ENCODE data around the gene FKBP5. TPM values are rescaled to one million over a fixed set of nuclear protein-coding genes. Genes with fewer than 3 reads are reported as not detected.
"Not testable (repeated sequence)": the region's sequence is repeated elsewhere in the genome, so short reads cannot be mapped to it uniquely, and the experiment has no call there.

Gene FKBP5
- total and polyA plus RNA-seq, 9 of the 15 experiments (the other 6 are each of a cell fraction or from before 2014, with no cell fraction given): 32.7 to 151 (median 75.0) TPM

GRCh38 chr6:35573495-35574110 is 115.1 kb downstream of the FKBP5 start:
- 82% methylated on average over 3 of the region's 3 CpGs for WGBS (ENCODE audit: insufficient coverage, low coverage, missing lambda C conversion rate)

DNA sequence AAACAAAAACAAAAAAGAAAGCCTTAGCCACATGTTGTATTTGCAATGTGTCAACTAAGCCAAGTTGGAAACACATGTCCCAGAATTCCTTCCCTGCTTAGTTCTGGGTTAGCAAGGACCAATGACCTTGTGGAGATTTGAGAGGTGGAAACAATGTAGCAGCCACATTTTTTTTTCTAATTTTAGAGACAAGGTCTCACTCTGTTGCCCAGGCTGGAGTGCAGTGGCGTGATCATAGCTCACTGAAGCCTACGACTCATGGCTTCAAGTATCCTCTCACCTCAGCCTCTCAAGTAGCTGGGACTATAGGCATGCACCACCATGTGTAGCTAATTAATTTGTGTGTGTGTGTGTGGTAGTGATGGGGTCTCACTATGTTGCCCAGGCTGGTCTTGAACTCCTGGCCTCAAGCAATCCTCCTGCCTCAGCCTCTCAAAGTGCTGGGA is 117.8 kb downstream of the FKBP5 start:
- ATAC-seq; H3K9me3 ChIP-seq (replicated peaks; ENCODE audit: control insufficient read depth, insufficient read depth, low read depth, low read length); H3K4me1 ChIP-seq (replicated peaks in 1 of 2; ENCODE audit: control insufficient read depth in 2 of 2, insufficient read depth in 2 of 2, low read length in 2 of 2); H4K20me1 ChIP-seq (replicated peaks; ENCODE audit: control insufficient read depth, insufficient read depth, low read length); H3K4me2 ChIP-seq (ENCODE audit: insufficient read depth, low read length); H3K9ac ChIP-seq (ENCODE audit: insufficient read depth in 1 of 2, low read depth in 2 of 2, low read length in 2 of 2); DNase-seq (ENCODE audit: extremely low read depth in 1 of 4, low spot score in 3 of 4); FAIRE-seq; H3K4me3 ChIP-seq; BruUV-seq (replicated peaks); H2AFZ ChIP-seq (ENCODE audit: low read depth, low read length); intact Hi-C loops (cut with micrococcal nuclease); in situ Hi-C loops (cut with MboI); H3K79me2 ChIP-seq (ENCODE audit: control insufficient read depth, insufficient read depth, low read length); H3K27ac ChIP-seq (ENCODE audit: extremely low read depth, low read depth, low read length); H3K27me3 ChIP-seq (ENCODE audit: control insufficient read depth in 2 of 2, insufficient read depth in 2 of 2, low read length in 2 of 2); H3K9me1 ChIP-seq (ENCODE audit: control insufficient read depth, insufficient read depth, low read length): not testable (repeated sequence)
- WGBS (ENCODE audit: insufficient coverage, low coverage, missing lambda C conversion rate): 94% methylated on average over 2 of the region's 2 CpGs
- CTCF ChIA-PET (ENCODE audit: low intra/inter-chr PET ratio): interaction anchor here (0.6 kb wide), 1 partner anchor 30 kb away, joined by 4 read pairs; no protein-coding TSS in a partner anchor
- peak; percentile 59; the same call in 1 of the 2 replicates for TF ChIP-seq SUPT5H (IDR thresholded peaks at IDR 0.05)
- TF ChIP-seq POLR2A (conservative IDR thresholded peaks at IDR 0.05): peak; percentile 55; the same call in 1 of the 2 replicates
- TF ChIP-seq ZNF121 (CRISPR knock-in tag; conservative IDR thresholded peaks at IDR 0.05): peak; percentile 71
- POLR2A ChIA-PET: interaction anchor here (0.6 to 1.1 kb wide), 4 partner anchors 9 to 492 kb away, joined by 3 to 5 read pairs (median 4); no protein-coding TSS in a partner anchor
- H3K36me3 ChIP-seq (ENCODE audit: control insufficient read depth, insufficient read depth, low read length): peaks cover 31% of the 10 kb centered on the region; the same call in 2 of the 3 replicates

More at GRCh38 chr6:35573495-35574110, 115.1 kb downstream of the FKBP5 start:
- H3K27ac ChIP-seq (ENCODE audit: extremely low read depth, low read depth, low read length): no peak overlapping the region
- no peak for FAIRE-seq
- no peaks in the 10 kb centered on the region for H3K9me3 ChIP-seq (replicated peaks; ENCODE audit: control insufficient read depth, insufficient read depth, low read depth, low read length)
- H3K4me3 ChIP-seq: no peak overlapping the region
- CTCF ChIA-PET (ENCODE audit: low intra/inter-chr PET ratio): interaction anchor here (0.6 kb wide), 1 partner anchor 276 kb away, joined by 3 read pairs; no protein-coding TSS in a partner anchor
- no peak for DNase-seq (ENCODE audit: extremely low read depth in 1 of 4, low spot score in 3 of 4)
- no peaks in the 10 kb centered on the region for H3K9me1 ChIP-seq (ENCODE audit: control insufficient read depth, insufficient read depth, low read length)
- H3K79me2 ChIP-seq (ENCODE audit: control insufficient read depth, insufficient read depth, low read length): no peaks in the 10 kb centered on the region
- H3K36me3 ChIP-seq (ENCODE audit: control insufficient read depth, insufficient read depth, low read length): peaks cover 54% of the 10 kb centered on the region; the same call in 2 of the 3 replicates
- in situ Hi-C loops (cut with MboI) (no loop called here), intact Hi-C loops (cut with micrococcal nuclease) (no loop called here)
- H3K9ac ChIP-seq (ENCODE audit: insufficient read depth in 1 of 2, low read depth in 2 of 2, low read length in 2 of 2): no peak overlapping the region
- no peaks in the 10 kb centered on the region; a peak in 1 of 5 replicates for H3K4me1 ChIP-seq (replicated peaks in 1 of 2; ENCODE audit: control insufficient read depth in 2 of 2, insufficient read depth in 2 of 2, low read length in 2 of 2)
- TSS peak; percentile 53 for BruUV-seq (replicated peaks)
- H3K27me3 ChIP-seq (ENCODE audit: control insufficient read depth in 2 of 2, insufficient read depth in 2 of 2, low read length in 2 of 2): no peaks in the 10 kb centered on the region
- H4K20me1 ChIP-seq (replicated peaks; ENCODE audit: control insufficient read depth, insufficient read depth, low read length): no peaks in the 10 kb centered on the region
- TF ChIP-seq C11orf30 (IDR thresholded peaks at IDR 0.05; ENCODE audit: low read depth) (peak; percentile 35; the same call in 1 of the 2 replicates), MAFF (IDR thresholded peaks at IDR 0.05; ENCODE audit: low read length) (peak; percentile 47; the same call in 1 of the 2 replicates), MAFK (IDR thresholded peaks at IDR 0.05; ENCODE audit: low read length) (peak; percentile 41; the same call in 1 of the 2 replicates), SAP30 (IDR thresholded peaks at IDR 0.05; ENCODE audit: borderline replicate concordance, insufficient read depth, low read depth, low read length, poor library complexity, severe bottlenecking) (no peak), ZNF316 (IDR thresholded peaks at IDR 0.05) (peak; percentile 70)
- H3K4me2 ChIP-seq (ENCODE audit: insufficient read depth, low read length): no peak overlapping the region
- no peak overlapping the region for H2AFZ ChIP-seq (ENCODE audit: low read depth, low read length)
- POLR2A ChIA-PET: interaction anchor here (0.6 kb wide), 1 partner anchor 163 kb away, joined by 3 read pairs; the partner anchor contains the start of gene ARMC12
- no peak for ATAC-seq
